ENCODE data around the gene TSACC.

- TF ChIP-seq CTCF (IDR thresholded peaks at IDR 0.05) (no peak), POLR2A (IDR thresholded peaks at IDR 0.05) (no peak)
These were observed 44.2 kb downstream of the TSACC start for GRCh38 chr1:156382561-156382960.

All from thyroid gland (tissue), 4 donors.